Loucy (cell line): Measurements from ENCODE around the gene HSBP1L1.

ENCODE experiments used
- H2AFZ ChIP-seq: fragments of 200-600 bp; sonication (generic); 2 replicates; pipeline ENCODE4 v1.6.0; 2016; ENCODE audit warnings: antibody characterized with exemption, mild to moderate bottlenecking, low read length, moderate library complexity
- H3F3A ChIP-seq: fragments of 200-600 bp; 2 replicates; pipeline ENCODE4 v1.6.0; 2016; ENCODE audit warnings: antibody characterized with exemption, low read depth, mild to moderate bottlenecking
- H3K27me3 ChIP-seq: fragments of 200-600 bp; sonication (generic); 2 replicates; pipeline ENCODE4 v1.6.1; 2014; ENCODE audit warnings: low read length, mild to moderate bottlenecking; ENCODE audit not compliant: insufficient read depth, poor library complexity, severe bottlenecking
- H3K36me3 ChIP-seq: fragments of 200-600 bp; sonication (generic); 2 replicates; pipeline ENCODE4 v1.6.1; 2016; ENCODE audit warnings: low read length; ENCODE audit not compliant: insufficient read depth
- H3K4me1 ChIP-seq: fragments of 200-600 bp; sonication (generic); 2 replicates; pipeline ENCODE4 v1.5.1; 2014; ENCODE audit warnings: low read length, mild to moderate bottlenecking; ENCODE audit not compliant: insufficient read depth, poor library complexity, severe bottlenecking
- H3K4me2 ChIP-seq: fragments of 200-600 bp; sonication (generic); 2 replicates; pipeline ENCODE4 v1.6.0; 2014; ENCODE audit warnings: antibody characterized with exemption, low read length, low read depth, mild to moderate bottlenecking; ENCODE audit not compliant: poor library complexity, severe bottlenecking
- H3K4me3 ChIP-seq: fragments of 200-600 bp; sonication (generic); 2 replicates; pipeline ENCODE4 v1.5.1; 2014; ENCODE audit warnings: low read length, mild to moderate bottlenecking, mixed read lengths; ENCODE audit not compliant: poor library complexity, severe bottlenecking
- H3K79me2 ChIP-seq: fragments of 200-600 bp; sonication (generic); 2 replicates; pipeline ENCODE4 v1.6.1; 2014; ENCODE audit warnings: low read length; ENCODE audit not compliant: insufficient read depth
- H3K9ac ChIP-seq: fragments of 200-600 bp; sonication (generic); 2 replicates; pipeline ENCODE4 v1.6.0; 2014; ENCODE audit warnings: mild to moderate bottlenecking, low read depth, low read length, moderate library complexity; ENCODE audit not compliant: poor library complexity, severe bottlenecking
- H3K9me2 ChIP-seq: fragments of 200-600 bp; sonication (generic); replicated peaks from 2 replicates; pipeline ENCODE4 v1.6.1; 2016; ENCODE audit warnings: low read depth, low read length, mixed read lengths
- H3K9me3 ChIP-seq: fragments of 200-600 bp; sonication (generic); 2 replicates; pipeline ENCODE4 v1.6.1; 2014; ENCODE audit warnings: mild to moderate bottlenecking, antibody characterized with exemption, low read length, low read depth; ENCODE audit not compliant: insufficient read depth
- H4K20me1 ChIP-seq: fragments of 200-600 bp; sonication (generic); 2 replicates; pipeline ENCODE4 v1.6.0; 2014; ENCODE audit warnings: antibody characterized with exemption, low read length, mild to moderate bottlenecking; ENCODE audit not compliant: insufficient read depth, poor library complexity, severe bottlenecking
- EZH2phosphoT487 ChIP-seq: fragments of 200-600 bp; IDR thresholded peaks from 2 replicates; pipeline ENCODE4 v1.6.1; 2018; ENCODE audit warnings: antibody characterized with exemption, mild to moderate bottlenecking, moderate library complexity, borderline replicate concordance
- TF ChIP-seq, protein P1 (sequence below): fragments of 200-600 bp; sonication (generic); conservative IDR thresholded peaks from 2 replicates; pipeline ENCODE4 v1.5.1; 2014; ENCODE audit warnings: mild to moderate bottlenecking, antibody characterized with exemption, low read length

Gene HSBP1L1

DNA sequence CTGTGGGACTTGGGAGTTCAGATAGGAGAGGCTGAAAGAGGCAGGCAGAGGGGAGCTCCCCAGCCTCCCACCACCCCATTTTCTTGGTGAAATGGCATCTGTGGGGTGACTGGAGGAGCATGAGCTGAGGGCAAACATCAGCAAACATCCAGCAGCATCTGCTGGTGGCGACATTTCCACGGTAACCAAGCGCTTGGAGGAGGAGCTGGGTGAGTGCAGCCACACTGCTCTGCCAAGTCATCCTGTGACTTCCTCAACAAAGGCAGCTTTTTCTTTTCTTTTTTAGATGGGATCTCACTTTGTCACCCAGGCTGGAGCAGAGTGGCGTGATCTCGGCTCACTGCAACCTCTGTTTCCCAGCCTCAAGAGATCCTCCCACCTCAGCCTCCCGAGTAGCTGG, 18.3 kb downstream of the HSBP1L1 start:
- H3K36me3 ChIP-seq: no peaks in the 10 kb centered on the region
- H3F3A ChIP-seq: no peaks in the 10 kb centered on the region
- H3K4me2 ChIP-seq: peak overlapping the region; percentile 94
- no peaks in the 10 kb centered on the region for H3K9me2 ChIP-seq
- TF ChIP-seq, protein P1, sequence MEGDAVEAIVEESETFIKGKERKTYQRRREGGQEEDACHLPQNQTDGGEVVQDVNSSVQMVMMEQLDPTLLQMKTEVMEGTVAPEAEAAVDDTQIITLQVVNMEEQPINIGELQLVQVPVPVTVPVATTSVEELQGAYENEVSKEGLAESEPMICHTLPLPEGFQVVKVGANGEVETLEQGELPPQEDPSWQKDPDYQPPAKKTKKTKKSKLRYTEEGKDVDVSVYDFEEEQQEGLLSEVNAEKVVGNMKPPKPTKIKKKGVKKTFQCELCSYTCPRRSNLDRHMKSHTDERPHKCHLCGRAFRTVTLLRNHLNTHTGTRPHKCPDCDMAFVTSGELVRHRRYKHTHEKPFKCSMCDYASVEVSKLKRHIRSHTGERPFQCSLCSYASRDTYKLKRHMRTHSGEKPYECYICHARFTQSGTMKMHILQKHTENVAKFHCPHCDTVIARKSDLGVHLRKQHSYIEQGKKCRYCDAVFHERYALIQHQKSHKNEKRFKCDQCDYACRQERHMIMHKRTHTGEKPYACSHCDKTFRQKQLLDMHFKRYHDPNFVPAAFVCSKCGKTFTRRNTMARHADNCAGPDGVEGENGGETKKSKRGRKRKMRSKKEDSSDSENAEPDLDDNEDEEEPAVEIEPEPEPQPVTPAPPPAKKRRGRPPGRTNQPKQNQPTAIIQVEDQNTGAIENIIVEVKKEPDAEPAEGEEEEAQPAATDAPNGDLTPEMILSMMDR: no peak
- TF ChIP-seq EZH2phosphoT487: no peak
- H3K9ac ChIP-seq: no peak overlapping the region
- H3K4me3 ChIP-seq: peak overlapping the region; percentile 56
- H3K27me3 ChIP-seq: no peaks in the 10 kb centered on the region
- peaks cover 92% of the 10 kb centered on the region for H4K20me1 ChIP-seq
- no peaks in the 10 kb centered on the region for H3K9me3 ChIP-seq
- peaks cover 99% of the 10 kb centered on the region for H3K79me2 ChIP-seq
- H2AFZ ChIP-seq: no peak overlapping the region
- peaks cover 77% of the 10 kb centered on the region for H3K4me1 ChIP-seq

DNA sequence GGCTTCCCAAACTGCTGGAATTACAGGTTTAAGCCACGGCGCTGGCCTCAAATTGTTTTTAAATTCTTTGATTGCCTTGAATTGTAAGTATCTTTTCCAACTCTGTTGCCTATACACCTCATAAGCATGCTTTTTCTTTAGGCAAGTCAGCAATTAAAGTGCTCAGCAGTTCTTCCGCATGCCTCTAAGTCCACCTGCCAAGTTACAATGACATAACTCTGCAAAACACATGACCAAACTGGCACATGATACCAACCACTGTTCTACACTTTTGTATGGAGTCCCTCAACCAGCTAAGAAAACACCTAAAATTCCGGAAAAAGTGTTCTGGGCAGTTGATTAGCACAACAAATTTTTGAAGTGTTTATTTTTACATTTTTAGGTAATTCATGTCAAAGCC, 18.8 kb downstream of the HSBP1L1 start:
- Histone ChIP-seq H3K4me3 (peak overlapping the region; percentile 56), H3K36me3 (no peaks in the 10 kb centered on the region), H3K27me3 (no peaks in the 10 kb centered on the region), H3K4me1 (peaks cover 77% of the 10 kb centered on the region), H2AFZ (no peak overlapping the region), H3K9me3 (no peaks in the 10 kb centered on the region), H3K9ac (no peak overlapping the region), H3K79me2 (peaks cover 99% of the 10 kb centered on the region), H3K9me2 (no peaks in the 10 kb centered on the region), H4K20me1 (peaks cover 88% of the 10 kb centered on the region), H3F3A (no peaks in the 10 kb centered on the region), H3K4me2 (peak overlapping the region; percentile 94)
- TF ChIP-seq, protein P1: no peak
- TF ChIP-seq EZH2phosphoT487: no peak

DNA sequence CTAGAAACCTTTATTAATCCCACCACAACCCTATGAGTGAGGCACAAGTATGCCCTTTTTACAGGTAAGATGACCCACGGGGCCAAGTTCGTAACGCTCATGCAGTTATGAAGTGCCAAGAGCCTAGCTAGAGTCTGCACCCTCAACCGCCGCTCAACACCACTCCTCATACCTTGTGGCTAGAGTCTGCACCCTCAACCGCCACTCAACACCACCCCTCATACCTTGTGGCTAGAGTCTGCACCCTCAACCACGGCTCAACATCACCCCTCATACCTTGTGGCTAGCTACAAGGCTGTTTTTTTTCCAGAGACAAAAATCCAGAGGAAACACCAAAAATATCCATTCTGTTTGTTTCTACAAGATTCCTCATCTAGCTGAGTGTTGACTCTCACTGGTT, 19.4 kb downstream of the HSBP1L1 start:
- Histone ChIP-seq H4K20me1 (peaks cover 89% of the 10 kb centered on the region), H2AFZ (no peak overlapping the region), H3K36me3 (no peaks in the 10 kb centered on the region), H3K4me2 (peak overlapping the region; percentile 94), H3K27me3 (no peaks in the 10 kb centered on the region), H3K79me2 (peaks cover 96% of the 10 kb centered on the region), H3K9me2 (no peaks in the 10 kb centered on the region), H3F3A (no peaks in the 10 kb centered on the region), H3K9me3 (no peaks in the 10 kb centered on the region), H3K4me3 (peak overlapping the region; percentile 56), H3K4me1 (peaks cover 77% of the 10 kb centered on the region), H3K9ac (peak overlapping the region; percentile 99)
- TF ChIP-seq, protein P1: no peak
